ENCODE results near the gene DHRS7B.
"Not testable (repeated sequence)": the region's sequence is repeated elsewhere in the genome, so short reads cannot be mapped to it uniquely, and the experiment has no call there.

Gene DHRS7B, protein sequence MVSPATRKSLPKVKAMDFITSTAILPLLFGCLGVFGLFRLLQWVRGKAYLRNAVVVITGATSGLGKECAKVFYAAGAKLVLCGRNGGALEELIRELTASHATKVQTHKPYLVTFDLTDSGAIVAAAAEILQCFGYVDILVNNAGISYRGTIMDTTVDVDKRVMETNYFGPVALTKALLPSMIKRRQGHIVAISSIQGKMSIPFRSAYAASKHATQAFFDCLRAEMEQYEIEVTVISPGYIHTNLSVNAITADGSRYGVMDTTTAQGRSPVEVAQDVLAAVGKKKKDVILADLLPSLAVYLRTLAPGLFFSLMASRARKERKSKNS

DNA sequence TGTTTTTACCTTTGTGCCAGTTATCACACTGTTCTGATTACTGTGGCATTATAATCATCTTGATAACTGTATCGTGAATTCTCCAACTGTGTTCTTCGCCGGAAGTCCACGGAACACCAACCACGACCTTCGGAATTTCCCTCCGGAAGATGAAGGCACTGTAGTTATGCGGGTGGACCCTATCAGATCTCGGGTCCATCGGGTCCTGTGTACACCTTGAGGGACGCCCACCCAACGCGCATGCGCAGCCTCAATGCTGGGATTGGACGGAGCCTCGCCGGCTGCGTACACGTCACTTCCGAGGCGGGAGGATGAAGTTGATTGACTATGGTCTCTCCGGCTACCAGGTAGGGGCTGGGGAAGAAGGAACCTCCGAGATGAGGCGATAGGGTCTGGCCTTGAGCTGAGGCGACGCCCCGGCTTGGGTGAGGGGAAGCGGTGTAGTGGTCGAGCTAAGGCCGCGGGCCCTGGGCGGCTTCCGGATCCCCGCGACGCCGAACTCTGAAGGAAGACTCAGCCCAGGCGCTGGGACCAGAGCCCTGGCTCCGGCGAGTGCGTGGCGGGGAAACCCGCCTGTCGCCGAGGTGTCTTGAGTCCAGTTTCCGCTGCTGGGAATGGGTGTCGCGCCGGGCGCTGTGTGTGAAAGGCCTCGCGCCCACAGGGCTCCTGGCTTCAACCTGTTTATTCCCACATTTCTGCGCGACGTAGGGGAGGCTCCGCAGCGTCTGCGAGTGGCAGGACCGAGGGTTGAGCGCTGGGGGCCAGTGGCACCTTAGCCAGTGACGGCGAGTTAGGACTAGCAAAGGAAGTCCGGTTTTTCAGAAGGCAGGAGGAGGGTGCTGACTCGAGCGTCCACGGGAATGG, at the start of gene DHRS7B:
TSS of gene DHRS7B (plus strand) at position 320 of the 864 bp plus-strand sequence. CDS start at position 328, 8 bp downstream.
- peak; percentile 94 to 95 for DNase-seq

DNA sequence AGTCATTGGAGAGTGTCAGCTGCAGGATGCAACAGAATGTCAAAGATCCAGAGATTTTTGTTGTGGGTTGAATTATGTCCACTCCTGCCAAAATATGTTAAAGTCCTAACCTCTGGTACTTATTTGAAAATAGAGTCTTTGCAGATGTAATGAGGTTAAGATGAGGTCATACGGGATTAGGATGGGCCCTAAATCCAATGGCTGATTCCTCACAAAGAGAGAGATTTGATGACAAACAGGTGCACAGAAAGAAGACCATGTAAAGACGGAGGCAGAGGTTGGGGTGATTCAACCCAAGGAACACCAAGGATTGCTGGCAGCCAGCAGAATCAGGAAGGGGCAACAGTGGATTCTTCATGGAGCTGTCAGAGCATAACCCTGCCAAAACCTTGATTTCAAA, 49.5 kb upstream of the DHRS7B start:
- no peak for DNase-seq

DNA sequence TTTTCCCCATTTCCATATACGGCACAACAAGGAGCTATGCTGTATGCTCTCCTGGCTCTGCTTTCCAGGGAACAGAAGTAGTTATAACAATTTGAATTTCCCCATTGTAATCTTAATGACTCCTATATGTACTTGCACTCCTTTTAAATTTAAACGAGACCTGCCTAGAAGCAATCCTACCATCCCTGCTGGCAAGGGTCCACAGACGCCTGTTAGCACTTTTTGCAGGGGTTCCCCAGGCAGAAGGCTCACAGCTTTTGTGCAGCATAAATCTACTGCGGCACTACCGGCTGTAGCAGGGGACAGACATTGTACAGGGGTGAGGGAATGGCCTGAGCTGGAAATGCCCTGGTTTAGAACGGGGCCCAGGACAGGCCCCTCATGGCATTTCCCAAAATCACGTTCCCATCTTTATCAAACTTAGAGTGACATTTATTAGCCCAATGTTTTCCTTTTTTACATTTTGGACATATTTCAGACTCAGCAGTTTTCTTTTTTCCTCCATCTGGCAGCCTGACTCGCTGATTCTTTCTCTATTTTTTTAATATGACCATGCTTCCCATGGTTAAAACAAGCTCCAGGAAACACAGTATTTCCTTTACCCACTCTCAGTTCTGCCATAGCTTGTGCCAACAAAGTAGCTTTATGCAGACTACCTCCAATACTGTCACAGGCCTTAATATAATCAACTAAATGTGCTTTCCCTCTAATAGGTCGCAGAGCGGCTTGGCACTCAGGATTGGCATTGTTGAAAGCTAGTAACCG, 48.6 kb upstream of the DHRS7B start:
- no peak for DNase-seq

DNA sequence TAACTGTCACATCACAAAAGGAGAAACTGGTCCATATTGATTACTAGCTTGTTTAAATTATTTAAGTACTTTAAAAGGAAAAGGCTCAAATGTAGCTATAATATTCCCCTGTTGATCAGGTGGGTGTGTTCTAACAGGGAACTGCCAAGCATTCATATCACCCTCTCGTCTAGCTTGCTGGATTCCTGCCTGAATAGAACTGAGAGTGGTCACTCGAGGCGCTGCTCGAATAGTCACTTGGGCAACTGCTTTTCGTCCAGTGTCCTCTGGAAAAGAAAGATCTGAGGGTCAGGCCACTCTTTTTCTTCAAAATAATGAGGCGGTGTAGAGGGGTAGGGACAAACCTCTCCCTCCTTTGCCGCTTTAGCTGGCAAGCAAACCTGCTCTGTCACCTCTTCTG, 47.6 kb upstream of the DHRS7B start:
- no peak for DNase-seq

DNA sequence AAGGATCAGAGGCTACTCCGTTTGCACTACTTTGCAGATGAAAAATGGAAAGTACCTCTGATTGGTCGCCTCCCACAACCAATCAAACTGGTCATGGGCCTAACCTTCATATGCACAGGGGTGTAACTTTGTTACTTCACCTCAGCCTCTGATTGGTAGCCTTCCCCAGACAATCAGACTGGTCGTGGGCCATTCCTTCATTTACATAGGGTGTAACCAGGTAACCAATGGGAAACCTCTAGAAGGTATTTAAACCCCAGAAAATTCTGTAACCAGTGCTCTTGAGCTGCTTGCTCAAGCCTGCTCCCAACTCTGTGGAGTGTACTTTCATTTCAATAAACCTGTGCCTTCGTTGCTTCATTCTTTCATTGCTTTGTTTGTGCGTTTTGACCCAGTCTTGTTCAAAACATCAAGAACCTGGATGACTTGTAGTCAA, 44.7 kb upstream of the DHRS7B start:
- no peak for DNase-seq

DNA sequence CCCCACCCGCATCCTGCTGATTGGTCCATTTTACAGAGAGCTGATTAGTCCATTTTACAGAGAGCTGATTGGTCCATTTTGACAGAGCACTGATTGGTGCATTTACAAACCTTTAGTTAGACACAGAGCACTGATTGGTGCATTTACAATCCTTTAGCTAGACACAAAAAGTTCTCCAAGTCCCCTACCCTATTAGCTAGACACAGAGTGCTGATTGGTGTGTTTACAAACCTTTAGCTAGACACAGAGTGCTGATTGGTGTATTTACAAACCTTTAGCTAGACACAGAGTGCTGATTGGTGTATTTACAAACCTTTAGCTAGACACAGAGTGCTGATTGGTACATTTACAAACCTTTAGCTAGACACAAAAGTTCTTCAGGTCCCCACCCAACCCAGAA, 41.5 kb upstream of the DHRS7B start:
- DNase-seq, result not testable (repeated sequence)

DNA sequence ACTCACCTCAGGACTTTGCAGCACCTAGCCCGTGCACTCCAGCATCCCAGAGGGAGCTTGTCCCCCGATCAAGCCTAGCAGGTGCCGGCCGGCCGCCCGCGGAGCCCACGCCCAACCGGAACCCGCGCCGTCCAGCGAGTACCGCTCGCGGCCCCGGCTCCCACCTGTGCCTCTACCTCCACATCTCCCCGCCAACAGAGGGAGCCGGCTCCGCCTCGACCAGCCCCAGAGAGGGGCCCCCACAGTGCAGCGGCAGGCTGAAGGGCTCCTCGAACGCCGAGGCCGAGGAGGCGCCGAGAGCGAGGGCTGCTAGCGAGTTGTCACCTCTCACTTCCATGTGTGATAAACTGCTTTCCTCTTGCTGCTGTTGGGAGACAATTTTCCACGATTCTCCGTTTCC, 41.1 kb upstream of the DHRS7B start:
- no peak for DNase-seq

DNA sequence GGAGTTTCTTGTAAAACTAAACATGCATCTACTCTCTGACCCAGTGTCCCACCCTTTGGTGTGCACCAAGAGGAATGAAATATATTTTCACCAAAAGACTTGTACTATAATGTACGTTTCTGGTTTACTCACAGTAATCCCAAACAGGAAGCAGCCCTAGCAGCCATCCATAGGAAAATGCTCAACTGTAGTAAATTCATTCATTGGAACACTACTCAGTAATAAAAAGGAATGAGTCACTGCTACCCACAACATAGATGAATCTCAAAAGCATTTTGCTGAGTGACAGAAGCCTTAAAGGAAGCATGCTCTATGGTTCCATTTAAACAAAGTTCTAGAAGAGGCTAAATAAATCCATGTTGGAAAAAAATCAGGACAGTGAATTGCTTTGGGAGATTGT, 37.6 kb upstream of the DHRS7B start:
- DNase-seq, result no peak

DNA sequence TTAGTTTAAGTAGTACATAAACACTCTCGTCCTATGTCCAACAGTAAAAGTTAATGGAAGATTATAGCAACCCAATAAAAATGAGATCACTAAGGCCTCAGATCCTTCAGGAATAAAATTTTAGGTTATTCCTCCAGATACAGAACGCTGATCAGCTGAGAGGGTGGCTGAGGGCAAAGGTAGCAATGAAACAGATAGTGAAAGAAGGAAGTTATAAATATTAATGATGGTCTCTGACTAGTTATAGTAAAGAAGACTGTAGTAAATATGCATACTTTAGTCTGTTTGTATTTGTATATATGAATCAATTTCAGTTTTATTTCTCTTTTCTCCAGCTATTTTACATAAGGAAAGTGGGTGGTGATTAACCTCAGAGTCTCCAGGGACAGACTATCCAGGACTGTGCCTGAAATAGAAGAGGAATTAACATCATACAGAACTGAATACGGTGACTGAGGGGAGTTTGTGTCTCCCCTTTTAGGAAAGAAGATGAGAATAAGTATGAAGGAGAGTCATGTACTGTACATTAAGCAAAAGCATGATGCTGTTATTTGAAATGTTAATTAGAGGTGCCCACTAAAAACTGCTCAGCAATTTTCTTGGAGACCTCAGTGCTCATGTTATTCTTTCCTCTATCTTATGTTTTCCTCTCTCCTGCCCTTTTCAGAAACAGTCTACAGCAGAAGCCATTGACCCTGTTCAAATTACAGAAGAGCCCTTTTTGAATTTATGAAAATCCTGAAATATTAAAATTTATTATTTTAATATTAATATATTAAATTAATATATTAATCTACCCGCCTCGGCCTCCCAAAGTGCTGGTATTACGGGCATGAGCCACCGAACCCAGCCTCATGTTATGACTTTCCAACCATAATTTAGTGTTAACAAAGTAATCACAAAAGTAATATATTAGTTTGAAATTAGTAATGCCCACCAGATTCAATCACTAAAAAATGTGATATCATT, 36.5 kb upstream of the DHRS7B start:
- DNase-seq, result no peak

DNA sequence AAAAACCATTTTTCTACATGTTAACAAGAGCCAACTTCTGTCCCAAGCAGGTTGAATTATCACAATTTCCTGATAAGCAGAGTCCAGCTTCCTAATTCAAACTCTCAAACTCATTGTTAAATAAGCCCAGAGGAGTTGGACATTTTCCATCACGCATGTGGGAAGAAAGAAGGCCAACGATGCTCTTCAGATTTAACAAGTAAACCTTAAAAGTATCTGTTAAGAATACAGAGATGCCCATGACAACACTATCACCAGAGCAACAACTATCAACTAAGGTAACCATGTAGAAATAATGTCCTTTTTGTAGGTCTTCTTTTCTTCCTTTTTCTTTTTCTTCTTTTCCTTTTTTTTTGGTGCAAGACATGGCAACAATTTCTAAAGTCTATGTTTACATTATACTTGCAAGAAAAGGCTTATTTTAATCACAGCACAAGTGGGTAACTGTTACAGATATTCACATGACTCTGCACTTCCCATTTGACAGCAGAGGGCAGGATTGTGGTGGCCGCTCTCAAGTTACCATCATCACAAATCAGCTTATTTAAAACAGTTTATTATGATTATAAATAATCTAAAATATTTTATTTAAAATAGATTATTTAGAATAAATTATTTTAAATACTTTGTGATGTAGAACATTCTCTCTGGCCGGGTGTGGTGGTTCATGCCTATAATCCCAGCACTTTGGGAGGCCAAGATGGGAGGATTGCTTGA, 35.7 kb upstream of the DHRS7B start:
- DNase-seq, result no peak

DNA sequence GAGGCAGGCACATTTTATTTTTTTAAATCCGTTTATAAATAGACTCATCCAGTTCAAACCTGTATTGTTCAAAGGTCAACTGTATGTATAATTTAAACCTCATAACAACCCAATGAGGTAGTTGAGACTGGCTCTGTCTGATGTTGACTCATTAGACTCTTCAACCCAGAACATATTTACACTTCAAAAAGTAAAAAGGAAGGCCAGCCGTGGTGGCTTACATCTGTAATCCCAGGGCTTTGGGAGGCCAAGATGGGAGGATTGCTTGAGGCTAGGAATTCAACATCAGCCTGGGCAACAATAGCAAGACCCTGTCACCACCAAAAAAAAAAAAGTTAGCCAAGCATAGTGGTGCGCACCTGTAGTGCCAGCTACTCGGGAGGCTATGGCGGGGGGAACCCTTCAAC, 32.5 kb upstream of the DHRS7B start:
- no peak for DNase-seq

DNA sequence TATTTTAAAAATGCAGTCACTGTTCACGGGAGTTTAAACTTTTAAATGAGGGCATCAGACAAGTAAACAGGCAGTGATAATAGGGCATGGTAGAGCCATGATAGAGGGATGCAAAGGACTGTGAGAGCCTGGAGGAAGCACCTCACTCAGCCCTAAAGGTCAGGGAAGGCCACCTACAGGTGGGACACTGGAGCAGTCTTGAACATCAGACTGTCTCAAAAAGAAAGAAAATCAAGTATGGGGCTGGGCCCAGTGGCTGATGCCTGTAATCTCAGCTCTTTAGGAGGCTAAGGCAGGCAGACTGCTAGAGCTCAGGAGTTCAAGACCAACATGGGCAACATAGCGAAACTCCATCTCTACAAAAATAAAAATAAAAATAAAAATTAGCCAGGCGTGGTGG, 31.0 kb upstream of the DHRS7B start:
- no peak for DNase-seq

DNA sequence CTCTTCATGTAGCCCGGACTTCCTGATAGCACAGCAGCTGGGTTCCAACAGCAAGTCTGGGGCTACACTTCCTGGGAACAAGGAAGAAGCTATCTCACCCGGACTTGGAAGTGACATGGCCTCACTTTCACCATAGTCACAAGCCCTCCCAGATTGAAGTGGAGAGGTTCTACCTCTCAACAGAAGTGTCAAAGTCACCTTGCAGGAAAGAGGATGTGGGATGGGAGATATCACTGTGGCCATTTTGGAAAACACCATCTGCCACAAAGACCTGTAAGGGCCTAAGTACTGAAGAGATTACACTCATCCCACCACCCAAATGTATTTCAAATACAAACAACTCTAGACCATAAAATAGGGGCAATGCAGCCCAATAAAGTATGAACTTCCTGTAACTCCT, 29.9 kb upstream of the DHRS7B start:
- no peak for DNase-seq

DNA sequence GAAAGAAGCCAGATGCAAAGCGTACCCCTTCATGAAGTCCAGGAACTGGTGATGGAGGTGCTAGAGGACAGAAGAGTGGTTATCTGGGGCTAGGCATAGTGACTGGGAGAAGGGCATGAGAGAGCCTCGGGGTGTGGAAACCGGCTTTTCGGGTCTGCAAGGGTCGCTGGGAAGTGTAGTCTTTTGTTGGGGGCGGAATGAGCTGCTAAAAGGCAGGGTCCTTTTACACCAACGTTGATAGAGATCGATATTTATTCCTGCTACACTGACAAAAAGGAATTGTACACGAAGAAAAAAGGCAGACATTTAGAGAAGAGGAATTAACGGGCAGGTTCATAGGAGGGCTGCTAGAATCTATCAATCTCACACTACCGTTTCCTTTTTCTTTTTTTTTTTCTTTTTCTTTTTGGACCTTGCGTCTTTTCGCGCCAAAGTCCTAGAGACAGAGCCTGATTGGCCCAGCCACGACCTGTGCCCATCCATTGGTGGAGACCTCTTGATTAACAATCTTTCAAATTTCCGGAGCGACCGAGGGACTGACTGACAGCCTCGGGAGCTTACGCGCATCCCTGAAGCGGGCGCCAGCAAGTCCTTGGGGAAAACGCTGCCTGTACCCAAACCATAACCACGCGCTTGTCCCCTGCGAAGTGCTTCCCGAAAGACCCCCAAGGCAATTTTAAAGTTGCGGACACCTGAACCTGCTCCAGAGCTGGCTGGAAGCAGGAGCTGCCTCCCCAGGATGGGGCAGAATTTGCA, 27.7 kb upstream of the DHRS7B start:
- peak; percentile 83 to 87 for DNase-seq

DNA sequence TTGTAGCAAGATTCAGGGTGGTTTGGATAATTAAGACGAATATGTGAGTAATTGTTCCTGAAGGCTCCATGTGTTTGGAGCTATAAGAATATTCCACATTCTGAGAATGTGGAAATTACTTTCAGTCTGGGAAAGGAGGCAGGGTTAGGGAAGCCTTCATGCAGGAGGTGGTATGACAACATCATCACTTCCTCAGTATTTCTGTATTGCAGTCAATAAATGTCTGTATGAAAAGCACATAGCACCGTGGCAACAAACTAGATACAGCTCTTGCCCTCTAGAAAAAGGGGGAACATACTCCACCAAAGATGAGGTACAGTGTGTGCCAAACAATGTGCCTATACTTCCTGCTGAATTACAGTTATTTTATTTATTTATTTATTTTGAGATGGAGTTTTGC, 26.1 kb upstream of the DHRS7B start:
- no peak for DNase-seq

DNA sequence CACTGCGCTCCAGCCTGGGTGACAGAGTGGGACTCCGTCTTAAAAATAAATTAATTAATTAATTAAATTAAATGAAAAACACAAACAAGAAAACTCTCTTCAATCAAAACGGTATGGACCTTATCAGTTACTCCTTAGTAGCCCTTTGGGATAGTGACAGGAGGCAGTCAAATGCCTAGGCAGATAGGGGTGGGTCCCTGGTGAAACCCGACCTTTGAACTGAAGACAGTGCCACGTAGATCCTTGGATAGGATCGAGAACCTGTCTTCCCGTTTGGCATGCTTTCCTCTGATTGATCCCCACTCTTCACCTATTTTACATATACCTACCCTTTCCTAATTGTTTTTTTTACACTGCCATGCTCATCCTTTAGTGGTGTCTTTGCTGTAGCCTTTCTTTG, 22.2 kb upstream of the DHRS7B start:
- DNase-seq, result no peak

DNA sequence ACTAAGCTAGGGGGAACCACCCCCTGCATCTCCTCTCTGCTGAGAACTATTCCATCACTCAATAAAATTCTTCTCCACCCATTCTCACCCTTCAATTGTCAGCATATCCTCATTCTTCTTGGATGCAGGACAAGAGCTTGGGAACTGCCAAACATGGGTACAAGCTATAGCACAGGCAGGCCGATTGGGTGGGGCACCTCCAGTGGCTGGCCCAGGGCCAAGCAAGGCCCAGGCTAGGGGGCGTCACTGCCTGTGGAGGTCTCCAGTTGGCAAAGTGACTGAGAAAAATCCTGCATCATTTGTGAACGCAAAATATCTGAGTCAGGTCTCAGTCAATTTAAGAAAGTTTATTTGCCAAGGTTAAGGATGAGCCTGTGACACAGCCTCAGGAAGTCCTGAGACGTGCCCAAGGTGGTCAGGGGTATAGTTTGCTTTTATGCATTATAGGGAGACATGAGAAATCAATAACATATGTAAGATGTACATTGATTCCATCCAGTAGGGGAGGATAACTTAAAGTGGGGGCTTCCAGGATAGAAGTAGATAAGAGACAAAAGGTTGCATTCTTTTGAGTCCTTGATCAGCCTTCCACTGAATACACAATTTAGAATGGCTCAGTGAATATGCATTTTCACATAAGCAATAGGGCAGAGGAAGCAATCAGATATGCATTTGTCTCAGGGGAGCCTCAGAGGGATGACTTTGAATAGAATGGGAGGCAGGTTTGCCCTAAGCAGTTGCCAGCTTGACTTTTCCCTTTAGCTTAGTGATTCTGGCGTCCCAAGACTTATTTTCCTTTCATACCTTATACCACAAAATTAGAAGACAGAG, 21.5 kb upstream of the DHRS7B start:
- no peak for DNase-seq

DNA sequence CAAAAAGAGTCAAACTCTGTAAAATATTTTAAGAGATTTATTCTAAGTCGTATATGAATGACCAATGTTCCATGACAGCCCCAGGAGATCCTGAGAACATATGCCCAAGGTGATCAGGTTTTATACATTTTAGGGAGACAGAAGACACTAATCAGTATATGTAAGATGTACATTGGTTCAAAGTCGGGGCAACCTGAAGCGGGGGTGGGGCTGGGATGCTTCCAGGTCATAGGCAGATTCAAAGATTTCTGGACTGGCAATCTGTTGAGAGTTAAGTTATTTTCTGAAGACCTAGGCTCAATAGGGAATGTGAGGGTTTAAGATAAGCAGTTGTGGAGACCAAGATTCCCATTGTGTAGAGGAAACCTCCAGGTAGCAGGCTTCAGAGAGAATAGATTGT, 20.4 kb upstream of the DHRS7B start:
- DNase-seq, result no peak

DNA sequence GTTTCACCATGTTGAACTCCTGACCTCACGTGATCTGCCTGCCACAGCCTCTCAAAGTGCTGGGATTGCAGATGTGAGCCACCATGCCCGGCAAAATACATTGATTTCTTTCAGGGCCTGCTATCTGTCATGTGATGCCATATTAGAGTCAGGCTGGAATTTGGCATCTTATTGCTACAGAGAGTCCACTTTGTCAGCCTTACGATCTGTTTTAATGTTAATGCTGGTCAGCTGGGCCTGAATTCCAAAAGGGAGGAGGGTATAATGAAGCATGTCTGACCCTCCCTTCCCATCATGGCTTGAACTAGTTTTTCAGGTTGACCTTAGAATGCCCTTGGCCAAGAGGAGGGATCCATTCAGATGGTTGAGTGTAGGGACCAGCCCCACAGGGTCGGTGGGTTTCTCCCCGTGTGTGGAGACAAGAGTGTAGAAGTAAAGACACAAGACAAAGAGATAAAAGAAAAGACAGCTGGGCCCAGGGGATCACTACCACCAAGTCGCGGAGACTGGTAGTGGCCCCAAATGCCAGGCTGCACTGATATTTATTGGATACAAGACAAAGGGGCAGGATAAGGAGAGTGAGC, 19.6 kb upstream of the DHRS7B start:
- not testable (repeated sequence) for DNase-seq
